ENCODE results near the gene NCAM1.

- TF ChIP-seq POLR2AphosphoS5 (IDR thresholded peaks at IDR 0.05; ENCODE audit: borderline replicate concordance, low read depth, low read length) (no peak), EZH2 (IDR thresholded peaks at IDR 0.05) (no peak)
These were observed 240.0 kb downstream of the NCAM1 start for GRCh38 chr11:113201054-113201818.

Data from SK-N-MC (cell line).